Loucy (cell line): Measurements from ENCODE around the gene TMEM53.
"Not testable (repeated sequence)": the region's sequence is repeated elsewhere in the genome, so short reads cannot be mapped to it uniquely, and the experiment has no call there.

Source experiments
- H2AFZ ChIP-seq: fragments of 200-600 bp; sonication (generic); 2 replicates; pipeline ENCODE4 v1.6.0; 2016; ENCODE audit warnings: antibody characterized with exemption, mild to moderate bottlenecking, low read length, moderate library complexity
- H3F3A ChIP-seq: fragments of 200-600 bp; 2 replicates; pipeline ENCODE4 v1.6.0; 2016; ENCODE audit warnings: antibody characterized with exemption, low read depth, mild to moderate bottlenecking
- H3K27me3 ChIP-seq: fragments of 200-600 bp; sonication (generic); 2 replicates; pipeline ENCODE4 v1.6.1; 2014; ENCODE audit warnings: low read length, mild to moderate bottlenecking; ENCODE audit not compliant: insufficient read depth, poor library complexity, severe bottlenecking
- H3K36me3 ChIP-seq: fragments of 200-600 bp; sonication (generic); 2 replicates; pipeline ENCODE4 v1.6.1; 2016; ENCODE audit warnings: low read length; ENCODE audit not compliant: insufficient read depth
- H3K4me1 ChIP-seq: fragments of 200-600 bp; sonication (generic); 2 replicates; pipeline ENCODE4 v1.5.1; 2014; ENCODE audit warnings: low read length, mild to moderate bottlenecking; ENCODE audit not compliant: insufficient read depth, poor library complexity, severe bottlenecking
- H3K4me2 ChIP-seq: fragments of 200-600 bp; sonication (generic); 2 replicates; pipeline ENCODE4 v1.6.0; 2014; ENCODE audit warnings: antibody characterized with exemption, low read length, low read depth, mild to moderate bottlenecking; ENCODE audit not compliant: poor library complexity, severe bottlenecking
- H3K4me3 ChIP-seq: fragments of 200-600 bp; sonication (generic); 2 replicates; pipeline ENCODE4 v1.5.1; 2014; ENCODE audit warnings: low read length, mild to moderate bottlenecking, mixed read lengths; ENCODE audit not compliant: poor library complexity, severe bottlenecking
- H3K79me2 ChIP-seq: fragments of 200-600 bp; sonication (generic); 2 replicates; pipeline ENCODE4 v1.6.1; 2014; ENCODE audit warnings: low read length; ENCODE audit not compliant: insufficient read depth
- H3K9ac ChIP-seq: fragments of 200-600 bp; sonication (generic); 2 replicates; pipeline ENCODE4 v1.6.0; 2014; ENCODE audit warnings: mild to moderate bottlenecking, low read depth, low read length, moderate library complexity; ENCODE audit not compliant: poor library complexity, severe bottlenecking
- H3K9me2 ChIP-seq: fragments of 200-600 bp; sonication (generic); replicated peaks from 2 replicates; pipeline ENCODE4 v1.6.1; 2016; ENCODE audit warnings: low read depth, low read length, mixed read lengths
- H3K9me3 ChIP-seq: fragments of 200-600 bp; sonication (generic); 2 replicates; pipeline ENCODE4 v1.6.1; 2014; ENCODE audit warnings: mild to moderate bottlenecking, antibody characterized with exemption, low read length, low read depth; ENCODE audit not compliant: insufficient read depth
- H4K20me1 ChIP-seq: fragments of 200-600 bp; sonication (generic); 2 replicates; pipeline ENCODE4 v1.6.0; 2014; ENCODE audit warnings: antibody characterized with exemption, low read length, mild to moderate bottlenecking; ENCODE audit not compliant: insufficient read depth, poor library complexity, severe bottlenecking
- EZH2phosphoT487 ChIP-seq: fragments of 200-600 bp; IDR thresholded peaks from 2 replicates; pipeline ENCODE4 v1.6.1; 2018; ENCODE audit warnings: antibody characterized with exemption, mild to moderate bottlenecking, moderate library complexity, borderline replicate concordance
- TF ChIP-seq, protein P1 (sequence below): fragments of 200-600 bp; sonication (generic); conservative IDR thresholded peaks from 2 replicates; pipeline ENCODE4 v1.5.1; 2014; ENCODE audit warnings: mild to moderate bottlenecking, antibody characterized with exemption, low read length

Gene TMEM53

DNA sequence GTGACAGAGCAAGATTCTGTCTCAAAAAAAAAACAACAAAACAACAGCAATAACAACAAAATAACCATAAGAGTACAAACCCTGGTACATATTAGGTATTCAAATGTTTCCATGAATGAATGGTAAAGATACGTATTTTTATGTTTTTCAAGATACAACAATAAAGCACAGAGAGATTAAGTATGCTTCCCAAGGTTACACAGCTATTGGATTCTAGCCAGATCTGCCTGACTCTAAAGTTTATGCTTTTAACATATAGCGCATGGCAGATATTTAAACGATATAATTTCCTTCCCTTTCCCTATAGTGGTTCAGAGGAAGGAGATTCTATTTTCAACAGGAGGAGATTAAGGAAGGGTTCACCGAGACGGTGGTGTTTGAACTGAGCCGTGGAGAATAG, 31.2 kb upstream of the TMEM53 start:
- no peak overlapping the region for H3K9ac ChIP-seq
- H3K4me2 ChIP-seq = no peak overlapping the region
- H3K4me3 ChIP-seq = no peak overlapping the region
- H4K20me1 ChIP-seq = no peaks in the 10 kb centered on the region
- no peaks in the 10 kb centered on the region for H3K27me3 ChIP-seq
- H3K9me3 ChIP-seq = no peaks in the 10 kb centered on the region
- H3K9me2 ChIP-seq = no peaks in the 10 kb centered on the region
- no peak overlapping the region for H2AFZ ChIP-seq
- H3K36me3 ChIP-seq = no peaks in the 10 kb centered on the region
- TF ChIP-seq, protein P1, sequence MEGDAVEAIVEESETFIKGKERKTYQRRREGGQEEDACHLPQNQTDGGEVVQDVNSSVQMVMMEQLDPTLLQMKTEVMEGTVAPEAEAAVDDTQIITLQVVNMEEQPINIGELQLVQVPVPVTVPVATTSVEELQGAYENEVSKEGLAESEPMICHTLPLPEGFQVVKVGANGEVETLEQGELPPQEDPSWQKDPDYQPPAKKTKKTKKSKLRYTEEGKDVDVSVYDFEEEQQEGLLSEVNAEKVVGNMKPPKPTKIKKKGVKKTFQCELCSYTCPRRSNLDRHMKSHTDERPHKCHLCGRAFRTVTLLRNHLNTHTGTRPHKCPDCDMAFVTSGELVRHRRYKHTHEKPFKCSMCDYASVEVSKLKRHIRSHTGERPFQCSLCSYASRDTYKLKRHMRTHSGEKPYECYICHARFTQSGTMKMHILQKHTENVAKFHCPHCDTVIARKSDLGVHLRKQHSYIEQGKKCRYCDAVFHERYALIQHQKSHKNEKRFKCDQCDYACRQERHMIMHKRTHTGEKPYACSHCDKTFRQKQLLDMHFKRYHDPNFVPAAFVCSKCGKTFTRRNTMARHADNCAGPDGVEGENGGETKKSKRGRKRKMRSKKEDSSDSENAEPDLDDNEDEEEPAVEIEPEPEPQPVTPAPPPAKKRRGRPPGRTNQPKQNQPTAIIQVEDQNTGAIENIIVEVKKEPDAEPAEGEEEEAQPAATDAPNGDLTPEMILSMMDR = no peak
- no peak for TF ChIP-seq EZH2phosphoT487
- H3K4me1 ChIP-seq = no peaks in the 10 kb centered on the region
- no peaks in the 10 kb centered on the region for H3F3A ChIP-seq
- H3K79me2 ChIP-seq = no peaks in the 10 kb centered on the region

DNA sequence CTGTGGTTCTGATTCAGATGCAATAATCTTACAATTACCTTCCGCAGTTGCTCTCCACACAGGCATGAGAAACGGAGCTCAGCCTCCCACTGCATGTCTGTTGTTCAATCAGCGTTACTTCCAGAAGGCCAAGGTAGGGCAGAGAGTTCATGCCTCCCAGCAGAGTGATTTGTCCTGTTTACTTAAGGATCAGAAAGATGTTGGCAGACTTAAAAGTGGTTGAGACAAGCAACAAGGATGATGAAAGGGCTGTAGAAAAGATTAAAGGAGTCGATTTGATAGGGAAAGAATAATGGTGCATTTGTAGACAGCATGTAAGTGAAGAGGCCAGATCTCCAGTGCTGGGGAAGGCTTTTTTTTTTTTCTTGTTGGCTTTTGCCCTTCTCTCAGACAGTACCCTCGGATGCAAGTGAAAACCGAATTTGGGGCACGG, 26.9 kb upstream of the TMEM53 start:
- no peak overlapping the region for H3K4me2 ChIP-seq
- no peak for TF ChIP-seq EZH2phosphoT487
- TF ChIP-seq, protein P1 = no peak
- no peaks in the 10 kb centered on the region for H3F3A ChIP-seq
- H3K27me3 ChIP-seq = no peaks in the 10 kb centered on the region
- no peaks in the 10 kb centered on the region for H3K79me2 ChIP-seq
- H3K9me3 ChIP-seq = no peaks in the 10 kb centered on the region
- peaks cover 6% of the 10 kb centered on the region for H3K4me1 ChIP-seq
- no peak overlapping the region for H3K4me3 ChIP-seq
- H3K9ac ChIP-seq = no peak overlapping the region
- no peaks in the 10 kb centered on the region for H4K20me1 ChIP-seq
- no peaks in the 10 kb centered on the region for H3K9me2 ChIP-seq
- H2AFZ ChIP-seq = no peak overlapping the region
- no peaks in the 10 kb centered on the region for H3K36me3 ChIP-seq

DNA sequence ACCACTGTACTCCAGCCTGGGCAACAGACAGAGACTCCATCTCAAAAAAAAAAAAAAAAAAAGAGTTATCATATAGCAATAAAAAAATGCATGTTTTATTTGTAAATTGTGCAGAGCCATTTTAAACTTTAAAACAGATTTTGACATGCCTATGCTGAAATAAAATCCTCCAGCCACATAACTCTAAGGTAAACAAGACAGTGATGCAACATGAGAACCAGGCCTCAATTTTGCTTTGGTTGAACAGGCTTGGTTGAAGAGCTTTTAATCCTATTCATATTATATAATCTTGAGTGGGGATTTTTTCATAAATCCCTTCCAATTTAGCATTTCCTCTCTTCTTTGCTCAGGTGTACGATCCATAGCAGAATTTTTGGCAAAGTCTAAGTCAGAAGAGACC, 26.3 kb upstream of the TMEM53 start:
- Histone ChIP-seq H2AFZ (no peak overlapping the region), H3K36me3 (no peaks in the 10 kb centered on the region), H3K9me3 (no peaks in the 10 kb centered on the region), H3K79me2 (no peaks in the 10 kb centered on the region), H3K9ac (no peak overlapping the region), H3F3A (no peaks in the 10 kb centered on the region), H3K9me2 (no peaks in the 10 kb centered on the region), H3K27me3 (no peaks in the 10 kb centered on the region), H4K20me1 (no peaks in the 10 kb centered on the region), H3K4me1 (peaks cover 6% of the 10 kb centered on the region), H3K4me2 (no peak overlapping the region), H3K4me3 (no peak overlapping the region)
- no peak for TF ChIP-seq EZH2phosphoT487
- TF ChIP-seq, protein P1 = no peak

DNA sequence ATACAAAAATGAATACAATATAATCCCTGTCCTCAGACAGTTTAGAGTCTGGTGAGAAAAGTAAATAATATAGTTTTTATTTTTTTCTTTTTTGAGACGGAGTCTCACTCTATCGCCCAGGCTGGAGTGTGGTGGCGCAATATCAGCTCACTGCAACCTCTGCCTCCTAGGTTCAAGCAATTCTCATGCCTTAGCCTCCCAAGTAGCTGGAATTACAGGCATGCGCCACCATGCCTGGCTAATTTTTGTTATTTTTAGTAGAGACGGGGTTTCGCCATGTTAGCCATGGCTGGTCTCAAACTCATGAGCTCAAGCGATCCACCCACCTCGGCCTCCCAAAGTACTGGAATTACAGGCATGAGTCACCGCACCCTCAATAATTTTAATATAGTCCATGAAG, 25.1 kb upstream of the TMEM53 start:
- H3K4me1 ChIP-seq, H4K20me1 ChIP-seq, H3F3A ChIP-seq, H3K36me3 ChIP-seq, H3K9me3 ChIP-seq, H3K4me2 ChIP-seq, H3K27me3 ChIP-seq, H3K79me2 ChIP-seq, H2AFZ ChIP-seq, H3K4me3 ChIP-seq, H3K9ac ChIP-seq, H3K9me2 ChIP-seq: not testable (repeated sequence)
